Daoy (cell line): ENCODE measurements around the gene SLC10A4. TPM values are rescaled to one million over a fixed set of nuclear protein-coding genes. Genes with fewer than 3 reads are reported as not detected.
A peak's percentile ranks its signal among the peaks of the same experiment; 100 is the strongest.
"Not testable (repeated sequence)": the region's sequence is repeated elsewhere in the genome, so short reads cannot be mapped to it uniquely, and the experiment has no call there.

Source experiments
- DNase-seq: peaks from one replicate; pipeline ENCODE4 v3.0.0-alpha.2; 2015; ENCODE audit warnings: low read depth
- total RNA-seq: library from RNA; depleted of rRNA; stranded (reverse); fragments of >200 nt; shearing (Covaris generic); gene quantifications from 2 replicates; pipeline ENCODE4 v1.2.3, GENCODE V29; 2014; rRNA removed

Gene SLC10A4, protein sequence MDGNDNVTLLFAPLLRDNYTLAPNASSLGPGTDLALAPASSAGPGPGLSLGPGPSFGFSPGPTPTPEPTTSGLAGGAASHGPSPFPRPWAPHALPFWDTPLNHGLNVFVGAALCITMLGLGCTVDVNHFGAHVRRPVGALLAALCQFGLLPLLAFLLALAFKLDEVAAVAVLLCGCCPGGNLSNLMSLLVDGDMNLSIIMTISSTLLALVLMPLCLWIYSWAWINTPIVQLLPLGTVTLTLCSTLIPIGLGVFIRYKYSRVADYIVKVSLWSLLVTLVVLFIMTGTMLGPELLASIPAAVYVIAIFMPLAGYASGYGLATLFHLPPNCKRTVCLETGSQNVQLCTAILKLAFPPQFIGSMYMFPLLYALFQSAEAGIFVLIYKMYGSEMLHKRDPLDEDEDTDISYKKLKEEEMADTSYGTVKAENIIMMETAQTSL
- 0.23 TPM in 1 of 2 replicates, not detected in the other for total RNA-seq

DNA sequence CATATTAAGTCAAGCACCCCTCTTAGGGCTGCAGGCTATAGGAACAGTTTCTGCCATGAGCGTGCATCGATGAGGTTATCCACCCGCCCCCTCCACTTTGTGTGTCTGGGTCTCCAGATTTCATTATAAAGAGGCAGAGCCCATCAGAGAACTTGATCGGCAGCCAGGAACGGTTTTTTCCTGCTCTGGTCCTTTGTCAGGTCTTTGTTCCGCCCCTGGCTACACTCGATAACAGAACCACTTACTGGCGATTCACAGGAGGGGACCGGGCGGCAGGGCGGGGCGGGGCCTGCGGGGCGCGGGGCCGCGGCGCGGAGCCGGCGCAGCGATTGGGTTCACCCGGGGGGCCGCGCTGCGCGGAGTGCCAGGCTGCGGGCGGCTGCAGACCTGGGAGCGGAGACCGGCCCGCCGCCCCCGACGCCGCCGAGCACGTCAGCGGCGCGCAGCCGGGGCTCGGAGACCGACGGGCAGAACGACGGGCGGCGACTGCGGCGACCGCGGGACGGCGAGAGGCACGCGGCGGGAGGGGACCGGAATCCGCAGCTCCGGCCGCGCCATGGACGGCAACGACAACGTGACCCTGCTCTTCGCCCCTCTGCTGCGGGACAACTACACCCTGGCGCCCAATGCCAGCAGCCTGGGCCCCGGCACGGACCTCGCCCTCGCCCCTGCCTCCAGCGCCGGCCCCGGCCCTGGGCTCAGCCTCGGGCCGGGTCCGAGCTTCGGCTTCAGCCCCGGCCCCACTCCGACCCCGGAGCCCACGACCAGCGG is at the start of gene SLC10A4:
Gene SLC10A4 (plus strand): TSS at position 338 of the 771 bp plus-strand sequence. CDS start 219 bp downstream, at position 557.
- DNase-seq: peak; percentile 27

DNA sequence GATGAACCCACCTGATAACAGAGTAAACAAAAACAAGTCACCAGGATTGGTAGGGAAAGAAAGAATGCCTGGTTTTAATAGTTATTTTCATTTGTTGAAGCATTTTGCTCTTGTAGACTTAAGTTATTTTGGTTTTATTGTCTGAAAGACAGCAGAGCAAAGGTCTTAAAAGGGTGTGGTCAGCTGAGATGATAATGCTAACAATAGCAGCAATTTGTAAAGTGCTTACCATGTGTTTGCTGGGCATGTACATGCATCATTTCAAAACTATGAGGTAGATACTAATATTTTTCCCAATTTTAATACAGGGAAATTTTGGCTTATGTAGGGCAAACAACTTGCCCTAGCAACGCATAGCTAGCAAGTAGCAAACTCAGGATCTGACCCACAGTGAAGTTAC is 46.8 kb upstream of the SLC10A4 start:
- no peak for DNase-seq

DNA sequence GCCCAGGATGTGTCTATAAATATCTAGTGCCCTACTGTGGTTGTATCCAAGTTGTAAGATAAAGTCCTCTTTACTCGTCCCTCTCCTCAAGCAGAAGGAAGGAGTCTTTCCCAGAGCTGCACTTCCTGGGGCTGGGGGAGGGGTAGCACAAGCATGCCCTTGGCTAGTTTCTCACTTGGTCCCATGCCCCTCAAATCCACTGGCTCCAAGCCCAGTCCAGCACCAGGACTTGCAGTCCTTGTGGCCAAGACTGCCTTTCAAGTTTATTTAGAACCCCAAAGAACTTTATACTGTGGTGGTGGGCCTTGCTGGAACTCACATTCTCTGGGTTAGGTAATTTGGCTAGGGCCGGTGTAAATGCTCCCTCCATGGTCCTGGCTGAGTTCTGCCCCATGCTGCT is 43.2 kb upstream of the SLC10A4 start:
- no peak for DNase-seq

DNA sequence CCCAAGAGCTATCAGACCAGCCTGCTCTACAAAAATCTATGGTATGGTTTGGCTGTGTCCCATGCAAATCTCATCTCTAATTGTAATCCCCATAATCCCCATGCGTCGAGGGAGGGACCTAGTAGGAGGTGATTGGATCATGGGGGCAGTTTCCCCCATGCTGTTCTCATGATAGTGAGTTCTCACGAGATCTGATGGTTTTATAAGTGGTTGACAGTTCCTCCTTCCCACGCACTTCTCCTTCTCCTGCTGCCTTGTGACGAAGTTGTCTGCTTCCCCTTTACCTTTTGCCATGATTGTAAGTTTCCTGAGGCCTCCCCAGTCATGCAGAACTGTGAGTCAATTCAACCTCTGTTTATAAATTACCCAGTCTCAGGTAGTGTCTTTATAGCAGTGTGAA is 42.2 kb upstream of the SLC10A4 start:
- not testable (repeated sequence) for DNase-seq

DNA sequence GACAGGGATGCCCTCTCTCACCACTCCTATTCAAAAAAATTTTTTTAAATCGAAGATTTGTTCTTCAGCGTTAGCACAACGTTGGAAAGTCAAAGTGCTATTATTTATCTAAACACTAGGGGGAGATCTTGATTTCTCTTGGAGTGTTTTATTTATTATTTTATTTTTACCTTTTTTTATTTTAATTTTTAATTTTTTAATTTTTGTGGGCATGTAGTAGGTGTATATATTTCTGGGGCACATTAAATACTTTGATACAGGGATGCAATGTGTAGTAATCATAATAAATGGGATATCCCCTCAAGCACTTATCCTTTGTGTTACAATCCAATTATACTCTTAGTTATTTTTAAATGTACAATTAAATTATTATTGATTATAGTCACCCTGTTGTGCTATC is 37.4 kb upstream of the SLC10A4 start:
- no peak for DNase-seq

DNA sequence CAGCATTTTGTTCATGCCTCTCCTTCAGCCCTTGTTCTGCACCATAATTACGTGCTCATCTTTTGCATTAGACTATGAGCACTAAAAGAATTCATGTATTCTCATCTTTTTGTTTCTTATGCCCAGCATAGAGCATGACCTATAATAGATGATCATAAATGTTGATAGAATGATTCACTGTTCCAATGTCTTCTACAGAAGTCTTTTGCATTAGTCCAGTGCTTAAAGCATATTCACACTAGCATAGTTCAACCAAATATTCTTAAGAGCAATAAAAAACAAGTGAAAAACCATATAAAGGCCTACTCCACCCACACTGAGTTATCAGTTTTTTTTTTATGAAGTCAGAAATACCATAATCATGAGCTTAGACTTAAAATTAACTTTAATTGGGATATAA is 36.5 kb upstream of the SLC10A4 start:
- no peak for DNase-seq

DNA sequence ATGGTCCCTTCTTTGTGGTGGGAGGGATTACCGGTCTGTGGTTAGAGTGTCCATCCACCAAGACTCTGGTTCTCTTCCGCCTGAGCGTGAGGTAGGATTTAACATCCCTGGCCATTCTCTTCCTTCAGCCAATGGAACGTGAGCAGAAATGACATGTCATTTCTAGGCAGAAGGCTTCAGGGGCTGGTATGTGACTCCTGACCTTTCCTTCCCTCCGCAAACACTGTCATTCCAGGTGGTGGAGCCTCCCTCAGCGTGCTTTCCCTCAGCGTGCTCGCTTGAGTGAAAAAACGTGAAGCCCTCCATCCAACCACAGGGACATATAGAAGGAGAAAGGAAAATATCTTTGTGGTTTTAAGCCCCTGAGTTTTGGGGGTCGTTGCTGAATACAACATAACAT is 34.0 kb upstream of the SLC10A4 start:
- no peak for DNase-seq

DNA sequence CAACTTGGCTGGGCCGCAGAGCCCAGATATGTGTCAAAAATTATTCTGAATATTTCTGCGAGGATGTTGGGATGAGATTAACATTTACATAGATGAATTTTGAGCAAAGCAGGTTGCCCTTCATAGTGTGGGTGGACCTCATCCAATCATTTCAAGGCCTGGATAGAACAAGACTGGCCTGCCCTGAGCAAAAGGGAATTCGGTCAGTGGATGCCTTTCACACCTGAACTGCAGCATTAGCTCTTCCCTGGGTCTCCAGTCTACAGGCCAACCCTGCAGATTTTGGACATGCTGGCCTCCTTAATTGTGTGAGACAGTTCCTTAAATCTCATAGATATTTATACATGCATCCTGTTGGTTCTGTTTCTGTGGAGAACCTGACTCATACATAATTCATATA is 32.4 kb upstream of the SLC10A4 start:
- no peak for DNase-seq

DNA sequence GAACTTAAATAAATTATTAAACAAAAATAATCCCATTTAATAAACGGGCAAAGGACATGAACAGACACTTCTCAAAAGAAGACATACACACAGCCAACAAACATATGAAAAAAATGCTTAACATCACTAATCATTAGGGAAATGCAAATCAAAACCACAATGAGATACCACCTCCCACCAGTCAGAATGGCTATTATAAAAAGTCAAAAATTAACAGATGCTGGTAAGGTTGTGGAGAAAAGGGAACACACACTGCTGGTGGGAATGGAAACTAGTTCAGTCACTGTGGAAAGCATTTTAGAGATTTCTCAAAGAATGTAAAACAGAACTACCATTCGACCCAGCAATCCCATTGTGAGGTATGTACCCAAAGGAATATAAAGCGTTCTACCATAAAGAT is 31.5 kb upstream of the SLC10A4 start:
- not testable (repeated sequence) for DNase-seq

DNA sequence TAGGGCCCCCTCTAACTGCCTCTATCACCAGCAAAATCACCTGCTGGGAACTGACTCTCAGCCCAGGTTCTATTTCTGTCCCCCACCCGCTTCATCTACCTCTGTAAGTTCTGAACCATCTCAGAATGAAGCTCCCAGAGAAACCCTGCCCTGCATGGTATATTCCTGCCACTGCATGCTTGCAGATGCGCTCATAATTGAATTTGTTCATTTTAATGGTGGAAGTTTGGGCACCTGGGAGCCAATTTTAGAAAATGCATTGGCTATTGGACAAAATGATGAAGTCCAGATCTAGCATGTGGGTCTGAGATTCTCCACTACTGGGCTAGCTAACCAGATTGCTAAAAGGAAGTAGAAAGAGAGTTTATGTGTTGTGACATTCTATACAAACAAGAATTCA is 28.6 kb upstream of the SLC10A4 start:
- DNase-seq: no peak

DNA sequence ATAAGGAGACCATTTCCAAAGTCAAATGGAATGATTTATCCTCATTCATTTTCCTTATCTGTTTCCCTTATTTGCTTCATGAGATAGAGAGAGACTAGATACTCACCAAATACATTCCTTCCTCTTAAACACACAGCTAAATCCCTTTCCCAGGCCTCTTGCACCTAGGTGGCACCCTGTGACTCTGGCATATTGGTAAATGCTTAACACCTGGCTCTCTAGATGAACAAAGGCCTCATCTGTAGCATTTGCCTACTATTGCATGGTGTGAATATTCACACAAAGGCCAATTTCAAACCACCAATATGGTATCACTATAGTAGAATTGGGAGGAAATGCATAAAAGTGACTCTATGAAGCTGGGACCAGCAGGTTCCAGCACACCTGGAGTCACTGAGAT is 22.1 kb upstream of the SLC10A4 start:
- DNase-seq: no peak

DNA sequence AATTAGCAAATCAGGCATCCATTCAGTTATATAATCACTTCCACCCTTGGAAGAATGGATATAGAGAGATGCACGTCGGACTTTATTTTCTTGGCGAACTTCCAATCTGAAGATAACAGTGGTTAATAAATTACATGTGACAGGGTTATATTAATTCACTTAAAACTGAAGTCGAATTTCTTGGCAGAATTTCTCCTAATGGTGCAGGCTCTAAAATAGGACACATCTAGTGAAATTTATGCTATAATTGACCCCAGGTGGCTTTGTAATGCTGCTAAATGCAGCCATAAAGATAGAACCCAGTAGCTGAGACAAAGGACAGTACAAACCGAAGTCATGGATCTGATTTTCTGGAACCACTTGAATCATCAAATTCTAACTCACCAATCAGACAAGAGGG is 20.8 kb upstream of the SLC10A4 start:
- DNase-seq: no peak

DNA sequence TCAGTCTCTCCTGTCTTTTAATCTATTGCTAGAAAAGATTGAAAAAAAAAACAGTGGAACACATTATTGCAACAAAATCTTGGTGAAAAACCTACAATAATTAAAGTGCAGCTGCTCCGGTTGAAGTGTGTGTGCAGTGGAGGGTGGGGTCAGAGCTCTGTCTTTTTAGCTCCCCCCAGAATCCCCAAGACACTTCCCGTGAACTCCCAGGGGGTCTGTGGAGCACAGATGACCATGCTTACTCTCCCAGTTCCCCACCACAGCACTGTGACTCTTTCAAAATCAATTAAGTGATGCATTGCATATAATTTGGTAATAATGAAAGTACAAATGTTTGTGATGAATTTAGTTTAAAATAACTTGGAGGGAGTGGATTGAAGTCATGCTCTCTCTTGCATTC is 15.7 kb upstream of the SLC10A4 start:
- no peak for DNase-seq

DNA sequence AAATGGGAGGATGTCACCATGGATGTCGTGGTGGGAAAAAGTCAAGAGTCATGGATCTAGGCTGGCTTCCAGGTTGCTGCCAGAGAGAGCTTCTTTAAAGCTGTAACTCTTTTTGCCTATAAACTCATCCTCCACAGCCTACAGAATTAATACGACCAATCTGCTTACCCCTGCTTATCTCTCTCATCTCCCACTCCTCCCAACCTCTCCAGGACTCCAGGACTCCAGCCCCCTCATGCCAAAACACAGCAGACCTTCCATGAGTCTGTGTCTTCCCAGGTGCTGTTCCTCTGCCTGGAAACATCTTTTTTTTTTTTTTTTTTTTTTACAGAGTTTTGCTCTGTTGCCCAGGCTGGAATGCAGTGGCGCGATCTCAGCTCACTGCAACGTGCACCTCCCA is 15.3 kb upstream of the SLC10A4 start:
- no peak for DNase-seq

DNA sequence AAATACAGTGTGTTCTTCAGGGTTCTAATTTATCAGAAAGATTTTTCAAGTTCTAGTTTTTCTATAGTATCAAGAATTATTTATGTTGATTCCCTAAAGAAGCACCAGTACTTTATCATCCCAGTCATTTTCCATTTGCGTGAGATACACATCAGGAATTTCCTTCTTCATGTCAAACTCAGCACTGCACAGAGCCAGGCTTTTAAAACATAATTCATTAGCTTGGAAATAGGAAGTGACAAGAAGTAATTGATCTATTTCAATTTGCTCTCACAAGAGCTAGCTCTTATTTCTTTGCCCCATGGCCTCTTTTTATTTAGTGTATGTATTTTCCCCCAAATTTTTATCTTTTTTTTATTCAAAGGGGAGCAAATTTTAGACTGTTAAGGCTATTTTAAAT is 13.0 kb upstream of the SLC10A4 start:
- no peak for DNase-seq

DNA sequence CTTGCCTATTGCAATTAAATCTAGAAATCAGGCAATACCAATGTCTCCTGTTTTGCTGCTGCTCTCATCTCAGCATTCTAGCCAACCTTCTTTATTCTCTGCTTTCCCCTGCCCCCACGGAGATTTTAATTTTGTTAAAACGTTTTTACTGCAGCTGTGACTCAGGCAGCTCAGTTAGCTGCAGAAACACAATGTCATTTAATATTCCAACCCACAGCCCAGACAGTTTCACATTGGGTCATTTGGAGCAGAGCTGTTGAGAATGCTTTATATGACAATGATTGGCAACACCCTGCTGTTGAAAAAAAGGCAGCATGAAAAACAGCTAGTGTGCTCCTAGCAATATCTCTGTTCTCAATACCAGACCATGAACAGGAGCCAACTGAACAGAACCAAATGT is 12.6 kb upstream of the SLC10A4 start:
- DNase-seq: no peak

DNA sequence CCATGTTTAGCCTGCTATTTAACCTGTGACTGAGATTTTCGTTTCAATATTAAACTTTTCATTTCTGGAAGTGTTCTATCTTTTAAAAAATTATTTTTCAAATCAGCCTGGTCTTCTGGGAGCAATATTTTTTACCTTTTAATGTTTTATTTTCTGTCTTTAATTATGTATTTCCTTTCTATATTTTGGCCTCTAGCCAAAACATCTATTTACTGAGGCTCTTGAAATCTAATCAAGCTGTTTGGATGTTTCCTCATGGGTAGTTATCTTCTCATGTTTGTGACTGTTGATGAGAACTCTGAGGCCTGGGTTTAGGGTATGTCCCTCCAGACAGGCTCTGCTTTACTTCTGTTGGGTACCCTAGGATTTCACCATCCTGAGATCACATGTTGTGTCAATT is 10.3 kb upstream of the SLC10A4 start:
- DNase-seq: no peak

DNA sequence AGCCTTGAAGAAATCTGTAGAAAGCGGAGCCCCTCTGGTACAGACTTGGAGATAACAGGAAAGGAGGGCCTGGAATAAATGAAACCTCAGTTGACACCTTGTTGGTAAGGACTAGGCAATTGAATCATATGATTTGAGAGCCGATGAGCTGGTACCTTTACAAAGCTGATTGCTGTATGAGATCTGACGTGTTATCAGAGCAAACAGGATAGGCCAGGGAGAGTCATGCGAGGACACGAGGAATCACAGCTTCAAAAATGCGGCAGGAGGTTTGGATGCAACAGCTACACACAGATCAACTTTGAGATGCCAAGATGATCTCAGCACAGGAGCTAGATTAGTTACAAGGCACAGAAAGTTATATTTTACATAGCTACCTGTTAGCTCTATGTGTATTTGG is 7.4 kb upstream of the SLC10A4 start:
- no peak for DNase-seq

DNA sequence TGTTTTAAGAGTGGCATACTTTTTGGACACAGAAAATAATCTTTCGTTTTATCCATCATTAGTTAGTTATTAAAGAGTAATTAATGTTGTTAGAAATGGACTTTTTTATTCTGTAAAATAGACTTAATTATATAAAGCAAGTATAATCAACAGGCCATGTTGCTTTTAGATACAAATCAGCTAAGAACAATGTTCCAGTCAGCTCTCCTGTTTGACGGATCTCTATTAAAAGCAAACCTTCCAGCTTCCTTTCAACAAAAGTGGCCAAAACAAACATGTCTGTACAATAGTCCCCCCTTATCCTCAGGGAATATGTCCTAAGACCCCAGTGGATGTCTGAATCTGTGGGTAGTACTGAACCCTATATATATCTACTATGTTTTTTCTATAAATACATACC is 4.9 kb upstream of the SLC10A4 start:
- DNase-seq: no peak

DNA sequence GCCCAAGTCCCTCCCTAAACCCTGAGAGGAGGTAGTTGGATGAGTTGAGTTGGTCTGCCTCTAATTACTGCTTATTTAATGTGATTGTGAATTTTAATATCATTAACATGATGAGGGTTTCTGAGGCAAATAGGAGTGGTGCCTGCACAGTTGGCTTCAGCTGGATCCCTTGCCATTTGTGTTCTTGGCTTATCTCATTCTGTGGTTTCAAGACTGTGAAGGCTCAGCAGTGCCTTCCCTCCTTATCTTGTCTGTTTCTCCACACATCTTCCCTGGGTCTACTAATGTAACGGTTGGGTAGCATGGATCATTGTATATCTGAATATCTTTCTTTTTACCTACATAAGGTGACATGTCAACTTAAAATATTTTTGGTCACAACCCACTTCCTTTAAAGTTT is 1.6 kb upstream of the SLC10A4 start:
- DNase-seq: no peak

DNA sequence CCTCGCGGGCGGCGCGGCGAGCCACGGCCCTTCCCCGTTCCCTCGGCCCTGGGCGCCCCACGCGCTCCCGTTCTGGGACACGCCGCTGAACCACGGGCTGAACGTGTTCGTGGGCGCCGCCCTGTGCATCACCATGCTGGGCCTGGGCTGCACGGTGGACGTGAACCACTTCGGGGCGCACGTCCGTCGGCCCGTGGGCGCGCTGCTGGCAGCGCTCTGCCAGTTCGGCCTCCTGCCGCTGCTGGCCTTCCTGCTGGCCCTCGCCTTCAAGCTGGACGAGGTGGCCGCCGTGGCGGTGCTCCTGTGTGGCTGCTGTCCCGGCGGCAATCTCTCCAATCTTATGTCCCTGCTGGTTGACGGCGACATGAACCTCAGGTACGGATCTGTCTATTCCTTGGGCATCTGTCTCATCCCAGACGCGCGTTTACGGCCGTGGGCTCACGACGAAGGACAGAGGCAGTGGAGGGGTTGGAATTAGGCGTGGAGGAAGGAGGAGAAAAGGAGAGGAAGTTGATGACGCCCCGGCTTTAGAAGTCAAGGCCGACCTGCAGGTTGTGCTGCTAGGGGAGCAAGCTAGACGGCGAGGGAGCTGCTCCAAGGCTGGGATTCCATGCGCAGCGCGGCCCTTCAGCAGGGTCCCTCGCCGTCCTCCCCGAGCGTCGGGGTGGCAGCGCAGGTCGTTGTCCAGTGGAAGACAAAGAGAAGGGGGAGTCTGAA is 792 bp downstream of the SLC10A4 start:
- no peak for DNase-seq

DNA sequence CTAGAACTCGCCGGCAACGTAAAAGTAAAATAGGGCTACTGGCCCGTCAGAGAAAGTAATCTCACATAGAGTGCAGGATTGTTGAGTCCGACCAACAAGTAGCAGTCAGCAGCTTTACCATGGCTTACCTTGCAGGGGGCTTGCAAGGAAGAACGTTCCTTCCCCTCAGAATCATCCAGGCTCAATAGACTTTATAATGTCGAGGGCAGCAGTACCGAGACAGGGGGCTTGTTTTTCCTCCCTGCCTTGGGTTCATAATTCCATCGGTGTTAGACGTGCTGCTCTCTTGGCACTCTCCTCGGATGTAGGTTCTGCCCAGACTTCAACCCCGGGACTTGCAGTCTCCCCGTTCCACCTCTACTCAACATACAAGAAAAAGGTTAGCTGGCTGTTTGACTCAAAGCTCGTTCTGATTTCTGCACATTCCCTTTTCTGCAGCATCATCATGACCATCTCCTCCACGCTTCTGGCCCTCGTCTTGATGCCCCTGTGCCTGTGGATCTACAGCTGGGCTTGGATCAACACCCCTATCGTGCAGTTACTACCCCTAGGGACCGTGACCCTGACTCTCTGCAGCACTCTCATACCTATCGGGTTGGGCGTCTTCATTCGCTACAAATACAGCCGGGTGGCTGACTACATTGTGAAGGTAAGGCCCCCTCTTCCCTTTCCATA is 1.5 kb downstream of the SLC10A4 start:
- no peak for DNase-seq
